Measurements from ENCODE around the gene PCDHGB3.
"Not testable (repeated sequence)": the region's sequence is repeated elsewhere in the genome, so short reads cannot be mapped to it uniquely, and the experiment has no call there.

Gene PCDHGB3

DNA sequence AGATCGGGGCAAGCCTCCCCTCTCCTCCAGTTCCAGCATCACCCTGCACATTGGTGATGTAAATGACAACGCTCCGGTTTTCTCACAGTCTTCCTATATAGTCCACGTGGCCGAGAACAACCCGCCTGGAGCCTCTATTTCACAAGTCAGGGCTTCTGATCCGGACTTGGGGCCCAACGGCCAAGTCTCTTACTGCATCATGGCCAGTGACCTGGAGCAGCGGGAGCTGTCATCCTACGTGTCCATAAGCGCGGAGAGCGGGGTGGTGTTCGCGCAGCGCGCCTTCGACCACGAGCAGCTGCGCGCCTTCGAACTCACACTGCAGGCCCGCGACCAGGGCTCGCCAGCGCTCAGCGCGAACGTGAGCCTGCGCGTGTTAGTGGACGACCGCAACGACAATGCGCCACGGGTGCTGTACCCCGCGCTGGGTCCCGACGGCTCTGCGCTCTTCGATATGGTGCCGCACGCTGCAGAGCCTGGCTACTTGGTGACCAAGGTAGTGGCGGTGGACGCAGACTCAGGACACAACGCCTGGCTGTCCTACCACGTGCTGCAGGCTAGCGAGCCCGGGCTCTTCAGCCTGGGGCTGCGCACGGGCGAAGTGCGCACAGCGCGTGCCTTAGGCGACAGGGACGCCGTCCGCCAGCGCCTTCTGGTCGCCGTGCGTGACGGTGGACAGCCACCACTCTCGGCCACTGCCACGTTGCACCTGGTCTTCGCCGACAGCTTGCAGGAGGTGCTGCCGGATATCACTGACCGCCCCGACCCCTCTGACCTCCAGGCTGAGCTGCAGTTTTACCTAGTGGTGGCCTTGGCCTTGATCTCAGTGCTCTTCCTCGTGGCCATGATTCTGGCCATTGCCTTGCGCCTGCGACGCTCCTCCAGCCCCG is 19.4 kb downstream of the PCDHGB3 start:
- DNase-seq = no peak

DNA sequence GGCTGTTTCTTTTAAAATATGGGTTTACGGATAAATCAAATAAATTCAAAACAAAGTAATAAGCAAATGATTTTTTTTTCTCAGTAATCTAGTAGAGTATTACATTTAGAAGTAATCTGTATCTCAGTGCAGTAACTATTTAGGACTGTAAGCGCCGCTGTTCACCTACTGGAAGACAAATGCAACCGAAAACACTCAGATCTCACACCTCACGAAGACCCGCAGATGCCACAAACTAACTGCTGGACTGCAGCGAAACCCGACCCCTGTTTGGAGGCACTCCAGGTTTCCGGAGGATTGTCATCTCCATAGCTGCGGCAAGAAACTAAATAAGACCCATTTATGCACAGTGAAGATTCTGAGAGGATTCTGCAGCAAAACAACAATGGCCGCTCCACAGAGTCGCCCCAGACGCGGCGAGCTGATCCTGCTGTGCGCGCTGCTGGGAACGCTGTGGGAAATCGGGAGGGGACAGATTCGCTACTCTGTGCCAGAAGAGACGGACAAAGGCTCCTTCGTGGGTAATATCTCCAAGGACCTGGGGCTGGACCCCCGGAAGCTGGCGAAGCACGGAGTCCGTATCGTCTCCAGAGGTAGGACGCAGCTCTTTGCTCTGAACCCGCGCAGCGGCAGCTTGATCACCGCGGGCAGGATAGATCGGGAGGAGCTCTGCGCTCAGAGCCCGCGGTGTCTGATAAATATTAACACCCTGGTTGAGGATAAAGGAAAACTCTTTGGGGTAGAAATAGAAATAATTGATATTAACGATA is 22.6 kb downstream of the PCDHGB3 start, which contains the start of gene PCDHGA8:
Gene PCDHGA8, plus strand, starts transcription at position 205 of the 770 bp plus-strand sequence. Its CDS starts 181 bp downstream, at position 386.
- DNase-seq = no peak

DNA sequence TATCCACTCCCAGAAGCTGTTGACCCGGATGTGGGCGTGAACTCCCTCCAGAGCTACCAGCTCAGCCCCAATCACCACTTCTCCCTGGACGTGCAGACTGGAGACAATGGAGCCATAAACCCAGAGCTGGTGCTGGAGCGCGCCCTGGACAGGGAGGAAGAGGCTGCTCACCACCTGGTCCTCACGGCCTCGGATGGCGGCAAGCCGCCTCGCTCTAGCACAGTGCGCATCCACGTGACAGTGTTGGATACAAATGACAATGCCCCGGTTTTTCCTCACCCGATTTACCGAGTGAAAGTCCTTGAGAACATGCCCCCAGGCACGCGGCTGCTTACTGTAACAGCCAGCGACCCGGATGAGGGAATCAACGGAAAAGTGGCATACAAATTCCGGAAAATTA is 23.2 kb downstream of the PCDHGB3 start:
- no peak for DNase-seq

DNA sequence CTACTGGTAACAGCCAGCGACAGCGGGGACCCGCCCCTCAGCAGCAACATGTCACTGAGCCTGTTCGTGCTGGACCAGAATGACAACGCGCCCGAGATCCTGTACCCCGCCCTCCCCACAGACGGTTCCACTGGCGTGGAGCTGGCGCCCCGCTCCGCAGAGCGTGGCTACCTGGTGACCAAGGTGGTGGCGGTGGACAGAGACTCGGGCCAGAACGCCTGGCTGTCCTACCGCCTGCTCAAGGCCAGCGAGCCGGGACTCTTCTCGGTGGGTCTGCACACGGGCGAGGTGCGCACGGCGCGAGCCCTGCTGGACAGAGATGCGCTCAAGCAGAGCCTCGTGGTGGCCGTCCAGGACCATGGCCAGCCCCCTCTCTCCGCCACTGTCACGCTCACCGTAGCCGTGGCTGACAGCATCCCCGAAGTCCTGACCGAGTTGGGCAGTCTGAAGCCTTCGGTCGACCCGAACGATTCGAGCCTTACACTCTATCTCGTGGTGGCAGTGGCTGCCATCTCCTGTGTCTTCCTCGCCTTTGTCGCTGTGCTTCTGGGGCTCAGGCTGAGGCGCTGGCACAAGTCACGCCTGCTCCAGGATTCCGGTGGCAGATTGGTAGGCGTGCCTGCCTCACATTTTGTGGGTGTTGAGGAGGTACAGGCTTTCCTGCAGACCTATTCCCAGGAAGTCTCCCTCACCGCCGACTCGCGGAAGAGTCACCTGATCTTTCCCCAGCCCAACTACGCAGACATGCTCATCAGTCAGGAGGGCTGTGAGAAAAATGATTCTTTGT is 24.6 kb downstream of the PCDHGB3 start:
- not testable (repeated sequence) for DNase-seq

DNA sequence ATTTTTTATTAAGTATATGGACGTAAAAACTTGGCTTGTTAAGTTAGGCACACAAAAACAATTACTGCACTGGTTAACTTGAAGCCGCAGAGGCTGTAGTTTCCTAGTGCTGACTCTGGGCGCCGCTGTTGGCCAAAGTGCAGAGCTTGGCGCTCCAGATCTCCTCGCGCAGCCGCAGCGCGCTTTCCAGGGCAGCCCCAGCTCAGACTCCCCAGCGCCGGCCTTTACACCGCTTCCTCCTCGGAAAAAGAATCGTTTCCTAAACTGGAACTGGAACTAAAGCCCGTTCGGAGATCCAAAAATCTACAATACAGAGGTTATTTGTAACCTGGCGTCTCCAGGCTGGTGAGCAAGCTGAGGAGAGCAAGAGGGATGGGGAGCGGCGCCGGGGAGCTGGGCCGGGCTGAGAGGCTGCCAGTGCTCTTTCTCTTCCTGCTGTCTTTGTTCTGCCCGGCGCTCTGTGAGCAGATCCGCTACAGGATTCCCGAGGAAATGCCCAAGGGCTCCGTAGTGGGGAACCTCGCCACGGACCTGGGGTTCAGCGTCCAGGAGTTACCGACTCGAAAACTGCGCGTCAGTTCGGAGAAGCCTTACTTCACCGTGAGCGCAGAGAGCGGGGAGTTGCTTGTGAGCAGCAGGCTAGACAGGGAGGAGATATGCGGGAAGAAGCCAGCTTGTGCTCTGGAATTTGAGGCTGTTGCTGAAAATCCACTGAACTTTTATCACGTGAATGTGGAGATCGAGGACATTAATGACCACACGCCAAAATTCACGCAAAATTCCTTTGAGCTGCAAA is 27.9 kb downstream of the PCDHGB3 start, which contains the start of gene PCDHGB5:
Gene PCDHGB5, plus strand, starts transcription at position 192 of the 796 bp plus-strand sequence. Its CDS starts 181 bp downstream, at position 373.
- peak; percentile 41 for DNase-seq

DNA sequence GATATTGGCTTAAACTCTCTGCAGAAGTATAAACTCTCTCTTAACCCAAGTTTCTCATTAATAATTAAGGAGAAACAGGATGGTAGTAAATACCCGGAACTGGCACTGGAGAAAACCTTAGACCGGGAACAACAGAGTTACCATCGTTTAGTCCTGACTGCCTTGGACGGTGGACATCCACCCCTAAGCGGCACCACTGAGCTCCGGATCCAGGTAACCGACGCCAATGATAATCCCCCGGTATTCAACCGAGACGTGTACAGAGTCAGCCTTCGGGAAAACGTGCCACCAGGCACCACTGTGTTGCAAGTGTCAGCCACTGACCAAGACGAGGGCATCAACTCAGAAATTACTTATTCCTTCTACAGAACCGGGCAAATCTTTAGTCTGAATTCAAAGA is 28.6 kb downstream of the PCDHGB3 start:
- no peak for DNase-seq

DNA sequence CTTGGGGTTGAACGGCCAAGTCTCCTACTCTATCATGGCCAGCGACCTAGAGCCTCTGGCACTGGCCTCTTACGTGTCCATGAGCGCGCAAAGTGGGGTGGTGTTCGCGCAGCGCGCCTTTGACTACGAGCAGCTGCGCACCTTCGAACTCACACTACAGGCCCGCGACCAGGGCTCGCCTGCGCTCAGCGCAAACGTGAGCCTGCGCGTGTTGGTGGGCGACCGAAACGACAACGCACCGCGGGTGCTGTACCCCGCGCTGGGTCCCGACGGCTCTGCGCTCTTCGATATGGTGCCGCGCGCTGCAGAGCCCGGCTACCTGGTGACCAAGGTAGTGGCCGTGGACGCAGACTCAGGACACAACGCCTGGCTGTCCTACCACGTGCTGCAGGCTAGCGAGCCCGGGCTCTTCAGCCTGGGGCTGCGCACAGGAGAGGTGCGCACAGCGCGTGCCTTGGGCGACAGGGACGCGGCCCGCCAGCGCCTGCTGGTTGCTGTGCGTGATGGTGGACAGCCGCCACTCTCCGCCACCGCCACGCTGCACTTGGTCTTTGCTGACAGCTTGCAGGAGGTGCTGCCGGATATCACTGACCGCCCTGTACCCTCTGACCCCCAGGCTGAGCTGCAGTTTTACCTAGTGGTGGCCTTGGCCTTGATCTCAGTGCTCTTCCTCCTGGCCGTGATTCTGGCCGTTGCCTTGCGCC is 29.7 kb downstream of the PCDHGB3 start:
- DNase-seq = no peak

DNA sequence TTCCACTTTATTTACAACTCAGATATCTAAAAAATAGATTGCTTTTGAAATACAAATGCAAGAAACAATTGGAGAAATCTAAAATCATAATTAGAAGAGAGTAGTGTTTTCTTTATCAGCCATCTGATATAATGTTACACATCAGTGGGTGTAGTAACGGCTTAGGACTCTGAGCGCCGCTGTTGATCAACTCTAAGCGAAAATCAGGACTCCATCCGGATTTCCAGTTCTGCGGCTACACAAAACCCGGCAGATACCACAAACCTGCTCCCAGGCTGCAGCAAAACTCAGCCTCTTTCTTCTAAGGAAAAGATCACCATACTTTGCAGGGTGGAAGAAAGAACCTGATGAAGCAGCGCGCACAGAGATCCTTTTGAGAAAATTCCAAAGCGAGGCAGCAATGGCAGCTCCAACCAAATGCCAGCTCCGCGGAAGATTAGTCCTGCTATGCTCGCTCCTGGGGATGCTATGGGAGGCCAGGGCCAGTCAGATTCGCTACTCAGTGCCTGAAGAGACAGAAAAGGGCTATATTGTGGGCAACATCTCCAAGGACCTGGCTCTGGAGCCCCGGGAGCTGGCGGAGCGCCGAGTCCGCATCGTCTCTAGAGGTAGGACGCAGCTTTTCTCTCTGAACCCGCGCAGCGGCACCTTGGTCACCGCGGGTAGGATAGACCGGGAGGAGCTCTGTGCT is 32.7 kb downstream of the PCDHGB3 start, which contains the start of gene PCDHGA9:
Gene PCDHGA9, plus strand, starts transcription at position 226 of the 691 bp plus-strand sequence. Its CDS starts 175 bp downstream, at position 401.
- DNase-seq = peak; percentile 33

DNA sequence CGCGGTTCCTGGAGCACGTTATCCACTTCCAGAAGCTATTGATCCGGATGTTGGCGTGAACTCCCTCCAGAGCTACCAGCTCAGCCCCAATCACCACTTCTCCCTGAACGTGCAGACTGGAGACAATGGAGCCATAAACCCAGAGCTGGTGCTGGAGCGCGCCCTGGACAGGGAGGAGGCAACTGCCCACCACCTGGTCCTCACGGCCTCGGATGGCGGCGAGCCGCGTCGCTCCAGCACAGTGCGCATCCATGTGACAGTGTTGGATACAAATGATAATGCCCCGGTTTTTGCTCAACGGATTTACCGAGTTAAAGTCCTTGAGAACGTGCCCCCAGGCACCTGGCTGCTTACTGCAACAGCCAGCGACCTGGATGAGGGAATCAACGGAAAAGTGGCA is 33.3 kb downstream of the PCDHGB3 start:
- no peak for DNase-seq

DNA sequence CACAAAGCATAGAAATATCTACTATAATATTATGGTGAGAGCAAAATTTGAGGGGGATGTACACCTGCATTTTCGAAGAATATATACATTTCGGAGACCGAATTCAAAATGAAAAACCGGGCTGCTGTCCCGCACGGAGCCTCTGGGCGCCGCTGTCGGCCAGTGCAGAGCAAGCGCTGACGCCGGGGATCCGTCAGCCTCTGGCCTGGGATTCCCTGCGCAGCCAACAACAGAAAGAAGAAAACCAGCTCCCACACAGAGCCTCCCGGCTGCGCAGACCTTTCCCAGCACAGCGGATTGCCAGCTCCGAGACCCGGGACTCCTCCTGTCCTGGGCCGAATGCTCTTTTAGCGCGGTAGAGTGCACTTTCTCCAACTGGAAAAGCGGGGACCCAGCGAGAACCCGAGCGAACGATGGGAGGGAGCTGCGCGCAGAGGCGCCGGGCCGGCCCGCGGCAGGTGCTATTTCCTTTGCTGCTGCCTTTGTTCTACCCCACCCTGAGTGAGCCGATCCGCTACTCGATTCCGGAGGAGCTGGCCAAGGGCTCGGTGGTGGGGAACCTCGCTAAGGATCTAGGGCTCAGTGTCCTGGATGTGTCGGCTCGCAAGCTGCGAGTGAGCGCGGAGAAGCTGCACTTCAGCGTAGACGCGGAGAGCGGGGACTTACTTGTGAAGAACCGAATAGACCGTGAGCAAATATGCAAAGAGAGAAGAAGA is 37.9 kb downstream of the PCDHGB3 start, which contains the start of gene PCDHGB6:
Gene PCDHGB6, plus strand, starts transcription at position 232 of the 716 bp plus-strand sequence. Its CDS starts 182 bp downstream, at position 414.
- peak; percentile 51 for DNase-seq

DNA sequence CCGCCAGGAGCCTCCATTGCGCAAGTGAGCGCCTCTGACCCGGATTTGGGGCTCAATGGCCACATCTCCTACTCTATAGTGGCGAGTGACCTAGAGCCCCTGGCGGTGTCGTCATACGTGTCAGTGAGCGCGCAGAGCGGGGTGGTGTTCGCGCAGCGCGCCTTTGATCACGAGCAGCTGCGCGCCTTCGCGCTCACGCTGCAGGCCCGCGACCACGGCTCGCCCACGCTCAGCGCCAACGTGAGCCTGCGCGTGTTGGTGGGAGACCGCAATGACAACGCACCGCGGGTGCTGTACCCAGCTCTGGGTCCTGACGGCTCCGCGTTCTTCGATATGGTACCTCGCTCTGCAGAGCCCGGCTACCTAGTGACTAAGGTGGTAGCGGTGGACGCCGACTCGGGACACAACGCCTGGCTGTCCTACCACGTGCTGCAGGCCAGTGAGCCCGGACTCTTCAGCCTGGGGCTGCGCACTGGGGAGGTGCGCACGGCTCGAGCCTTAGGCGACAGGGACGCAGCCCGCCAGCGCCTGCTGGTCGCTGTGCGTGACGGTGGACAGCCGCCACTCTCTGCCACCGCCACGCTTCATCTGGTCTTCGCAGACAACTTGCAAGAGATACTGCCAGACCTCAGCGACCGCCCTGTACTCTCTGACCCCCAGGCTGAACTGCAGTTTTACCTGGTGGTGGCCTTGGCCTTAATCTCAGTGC is 39.7 kb downstream of the PCDHGB3 start:
- no peak for DNase-seq

DNA sequence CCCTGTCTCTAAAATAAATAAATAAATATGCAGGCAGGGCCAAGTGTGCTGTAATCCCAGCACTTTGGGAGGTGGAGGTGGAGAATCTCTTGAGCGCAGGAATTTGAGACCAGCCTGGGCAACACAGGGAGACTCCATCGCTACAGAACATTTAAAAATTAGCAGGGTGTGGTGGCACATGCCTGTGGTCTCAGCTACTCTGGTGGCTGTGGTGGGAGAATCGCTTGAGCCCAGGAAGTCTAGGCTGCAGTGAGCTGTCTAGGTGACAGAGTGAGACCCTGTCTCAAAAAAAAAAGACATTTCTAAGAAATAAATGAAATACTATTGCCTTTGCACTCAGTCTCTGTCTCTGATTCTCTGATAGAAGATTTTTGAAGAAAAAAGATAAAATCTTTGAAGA is 41.5 kb downstream of the PCDHGB3 start:
- DNase-seq = no peak

DNA sequence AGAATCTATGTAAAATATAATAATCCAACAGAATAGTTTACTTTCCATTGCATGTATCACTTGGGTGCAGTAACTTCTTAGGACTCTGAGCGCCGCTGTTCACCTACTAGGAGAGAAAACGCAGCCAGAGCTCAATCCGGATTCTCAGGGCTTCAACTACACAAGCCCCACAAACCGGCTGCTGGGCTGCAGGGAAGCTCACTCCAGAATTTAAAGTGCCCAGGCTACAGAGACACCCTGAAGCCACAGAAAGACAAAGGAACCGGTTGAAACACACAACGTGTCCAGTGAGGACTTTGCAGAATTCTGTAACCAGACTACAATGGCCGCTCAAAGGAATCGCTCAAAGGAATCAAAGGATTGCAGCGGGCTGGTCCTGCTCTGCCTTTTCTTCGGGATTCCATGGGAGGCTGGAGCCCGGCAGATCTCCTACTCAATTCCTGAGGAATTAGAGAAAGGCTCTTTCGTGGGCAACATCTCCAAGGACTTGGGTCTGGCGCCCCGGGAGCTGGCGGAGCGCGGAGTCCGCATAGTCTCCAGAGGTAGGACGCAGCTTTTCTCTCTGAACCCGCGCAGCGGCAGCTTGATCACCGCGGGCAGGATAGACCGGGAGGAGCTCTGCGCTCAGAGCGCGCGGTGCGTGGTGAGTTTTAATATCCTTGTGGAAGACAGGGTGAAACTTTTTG is 43.0 kb downstream of the PCDHGB3 start, which contains the start of gene PCDHGA10:
Gene PCDHGA10, plus strand, starts transcription at position 134 of the 686 bp plus-strand sequence. Its CDS starts 189 bp downstream, at position 323.
- peak; percentile 31 for DNase-seq

DNA sequence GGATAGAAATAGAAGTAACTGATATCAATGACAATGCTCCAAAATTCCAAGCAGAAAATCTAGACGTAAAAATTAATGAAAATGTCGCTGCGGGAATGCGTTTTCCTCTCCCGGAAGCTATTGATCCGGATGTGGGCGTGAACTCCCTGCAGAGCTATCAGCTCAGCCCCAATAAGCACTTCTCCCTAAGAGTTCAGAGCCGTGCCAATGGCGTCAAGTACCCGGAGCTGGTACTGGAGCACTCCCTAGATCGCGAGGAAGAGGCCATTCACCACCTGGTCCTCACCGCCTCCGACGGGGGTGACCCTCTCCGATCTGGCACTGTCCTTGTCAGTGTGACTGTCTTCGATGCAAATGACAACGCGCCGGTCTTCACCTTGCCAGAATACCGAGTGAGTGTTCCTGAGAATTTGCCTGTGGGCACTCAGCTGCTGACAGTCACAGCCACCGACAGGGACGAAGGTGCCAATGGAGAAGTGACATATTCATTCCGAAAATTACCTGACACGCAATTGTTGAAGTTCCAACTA is 43.6 kb downstream of the PCDHGB3 start:
- no peak for DNase-seq

DNA sequence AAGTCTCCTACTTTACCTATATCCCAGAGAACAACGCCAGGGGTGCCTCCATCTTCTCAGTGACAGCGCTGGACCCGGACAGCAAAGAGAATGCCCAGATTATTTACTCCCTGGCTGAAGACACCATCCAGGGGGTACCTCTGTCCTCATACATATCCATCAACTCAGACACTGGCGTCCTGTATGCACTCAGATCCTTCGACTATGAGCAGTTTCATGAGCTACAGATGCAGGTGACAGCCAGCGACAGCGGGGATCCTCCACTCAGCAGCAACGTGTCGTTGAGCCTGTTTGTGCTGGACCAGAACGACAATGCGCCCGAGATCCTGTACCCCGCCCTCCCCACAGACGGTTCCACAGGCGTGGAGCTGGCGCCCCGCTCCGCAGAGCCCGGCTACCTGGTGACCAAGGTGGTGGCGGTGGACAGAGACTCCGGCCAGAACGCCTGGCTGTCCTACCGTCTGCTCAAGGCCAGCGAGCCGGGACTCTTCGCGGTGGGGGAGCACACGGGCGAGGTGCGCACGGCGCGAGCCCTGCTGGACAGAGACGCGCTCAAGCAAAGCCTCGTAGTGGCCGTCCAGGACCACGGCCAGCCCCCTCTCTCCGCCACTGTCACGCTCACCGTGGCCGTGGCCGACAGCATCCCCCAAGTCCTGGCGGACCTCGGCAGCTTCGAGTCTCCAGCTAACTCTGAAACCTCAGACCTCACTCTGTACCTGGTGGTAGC is 44.7 kb downstream of the PCDHGB3 start:
- DNase-seq = not testable (repeated sequence)

DNA sequence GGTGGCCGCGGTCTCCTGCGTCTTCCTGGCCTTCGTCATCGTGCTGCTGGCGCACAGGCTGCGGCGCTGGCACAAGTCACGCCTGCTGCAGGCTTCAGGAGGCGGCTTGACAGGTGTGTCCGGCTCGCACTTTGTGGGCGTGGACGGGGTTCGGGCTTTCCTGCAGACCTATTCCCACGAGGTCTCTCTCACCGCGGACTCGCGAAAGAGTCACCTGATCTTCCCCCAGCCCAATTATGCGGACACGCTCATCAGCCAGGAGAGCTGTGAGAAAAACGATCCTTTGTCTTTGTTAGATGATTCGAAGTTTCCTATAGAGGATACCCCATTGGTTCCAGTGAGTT is 45.2 kb downstream of the PCDHGB3 start:
- DNase-seq = not testable (repeated sequence)
